Mammary epithelial cell (primary cell): Measurements from ENCODE around the gene CDKAL1.
"Not testable (repeated sequence)": the region's sequence is repeated elsewhere in the genome, so short reads cannot be mapped to it uniquely, and the experiment has no call there.

Source experiments
- CTCF ChIP-seq, 2 donors: IDR thresholded peaks in 1 of 2; conservative IDR thresholded peaks in 1 of 2; 2 replicates each; pipeline ENCODE4 v1.5.1; 2011 to 2012; ENCODE audit warnings: inconsistent platforms in 2 of 2, low read length in 2 of 2, mild to moderate bottlenecking in 2 of 2, control low read depth in 1 of 2, low read depth in 1 of 2; ENCODE audit not compliant: insufficient read depth in 1 of 2; ENCODE audit errors: extremely low read depth in 1 of 2
- EZH2 ChIP-seq: IDR thresholded peaks from 2 replicates; pipeline ENCODE4 v1.6.1; 2012; ENCODE audit warnings: low read length, inconsistent platforms, borderline replicate concordance

GRCh38 chr6:20721121-20721520 is 186.9 kb downstream of the CDKAL1 start:
- not testable (repeated sequence) for TF ChIP-seq CTCF (conservative IDR thresholded peaks at IDR 0.05 in 1 of 2, IDR thresholded peaks at IDR 0.05 in 1 of 2; ENCODE audit: extremely low read depth in 1 of 2, insufficient read depth in 1 of 2, low read depth in 1 of 2, low read length in 2 of 2); EZH2
